GM04504 (cell line): ENCODE data around the gene NLRX1.
"Not testable (repeated sequence)": the region's sequence is repeated elsewhere in the genome, so short reads cannot be mapped to it uniquely, and the experiment has no call there.

Experiments used
- DNase-seq: peaks from one replicate; pipeline ENCODE4 v3.0.0-alpha.2; 2012; ENCODE audit warnings: low read depth

Gene NLRX1

DNA sequence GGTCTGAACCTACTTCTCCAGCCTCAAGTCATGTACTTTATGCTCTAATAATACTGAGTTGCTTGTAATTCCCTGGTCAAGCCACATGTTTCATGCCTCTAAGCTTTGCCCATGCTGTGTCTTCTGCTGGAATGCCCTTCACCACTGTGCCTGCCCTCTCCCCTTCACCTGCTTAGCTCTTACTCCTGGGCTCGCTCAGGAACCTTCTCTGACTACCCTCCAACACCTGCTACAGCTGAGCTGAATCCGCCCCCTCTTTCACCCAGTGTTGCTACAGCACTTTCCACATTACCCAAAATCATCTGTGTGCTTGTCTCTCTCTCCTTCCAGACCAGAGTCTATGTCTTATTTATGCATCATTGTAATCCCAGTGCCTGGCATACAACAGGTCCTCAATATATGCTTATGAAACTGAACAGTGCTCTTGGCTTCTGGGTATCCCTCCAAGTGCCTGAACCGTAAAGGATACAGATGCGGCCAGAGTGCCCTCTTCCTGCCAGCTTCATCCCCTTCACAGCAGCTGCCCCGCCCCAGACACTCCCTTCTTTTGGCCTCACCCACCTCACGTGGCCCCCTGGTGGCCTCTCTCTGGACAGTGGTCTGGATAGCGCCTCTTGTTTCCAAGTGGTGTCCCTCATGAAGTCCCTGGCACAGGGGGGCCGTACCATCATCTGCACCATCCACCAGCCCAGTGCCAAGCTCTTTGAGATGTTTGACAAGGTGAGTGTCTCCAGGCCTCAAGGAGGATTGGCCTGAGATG is 12.6 kb upstream of the NLRX1 start:
- DNase-seq = no peak

- DNase-seq = no peak
Measured at GRCh38 chr11:119156496-119156895, 12.0 kb upstream of the NLRX1 start.

DNA sequence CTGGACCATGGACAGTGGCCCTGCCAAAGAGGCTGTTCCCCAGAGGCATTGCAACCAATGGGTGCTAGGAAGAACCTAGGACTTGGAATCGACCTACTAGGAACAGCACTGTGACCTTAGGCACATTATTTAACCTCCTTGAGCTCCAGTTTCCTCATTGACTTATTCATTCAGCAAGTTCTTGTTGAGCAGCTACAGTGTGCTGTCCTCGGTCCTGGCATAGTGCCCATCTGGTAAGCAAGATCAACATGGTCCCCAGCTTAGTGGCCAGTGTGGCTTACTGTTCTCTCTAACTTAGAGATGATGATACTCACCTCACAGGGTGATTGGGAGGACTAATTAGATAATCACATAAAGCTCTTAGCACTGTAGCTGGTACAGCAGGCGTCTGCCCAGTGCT is 11.5 kb upstream of the NLRX1 start:
- DNase-seq = no peak

GRCh38 chr11:119158467-119158866 is 10.1 kb upstream of the NLRX1 start:
- DNase-seq = no peak

GRCh38 chr11:119160151-119160550 is 8.4 kb upstream of the NLRX1 start:
- no peak for DNase-seq

DNA sequence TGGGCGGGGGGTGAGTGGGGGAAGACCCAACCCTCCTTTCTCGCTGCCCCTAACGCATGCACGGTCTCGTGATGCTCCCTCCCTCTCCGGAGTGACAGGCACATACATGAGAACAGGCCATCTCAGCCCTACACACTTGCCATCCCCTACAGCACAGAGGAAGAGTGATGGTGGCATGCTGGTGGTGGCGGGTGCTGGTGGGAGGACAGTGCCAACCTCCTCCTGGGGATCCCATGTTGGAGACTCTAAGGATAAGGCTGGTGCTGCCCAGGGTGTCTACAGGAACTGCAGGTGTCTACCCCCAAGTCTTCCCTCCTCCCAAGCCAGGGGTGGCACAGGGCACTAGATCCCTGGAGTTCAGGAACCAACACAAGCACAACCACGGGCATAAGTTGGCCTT is 6.7 kb upstream of the NLRX1 start:
- DNase-seq = no peak

- peak; percentile 12 for DNase-seq
Measured at GRCh38 chr11:119166368-119167076, 2.0 kb upstream of the NLRX1 start.

- not testable (repeated sequence) for DNase-seq
Measured at GRCh38 chr11:119167077-119167458, 1.5 kb upstream of the NLRX1 start.

GRCh38 chr11:119167933-119168332 is 592 bp upstream of the NLRX1 start:
- DNase-seq = no peak

DNA sequence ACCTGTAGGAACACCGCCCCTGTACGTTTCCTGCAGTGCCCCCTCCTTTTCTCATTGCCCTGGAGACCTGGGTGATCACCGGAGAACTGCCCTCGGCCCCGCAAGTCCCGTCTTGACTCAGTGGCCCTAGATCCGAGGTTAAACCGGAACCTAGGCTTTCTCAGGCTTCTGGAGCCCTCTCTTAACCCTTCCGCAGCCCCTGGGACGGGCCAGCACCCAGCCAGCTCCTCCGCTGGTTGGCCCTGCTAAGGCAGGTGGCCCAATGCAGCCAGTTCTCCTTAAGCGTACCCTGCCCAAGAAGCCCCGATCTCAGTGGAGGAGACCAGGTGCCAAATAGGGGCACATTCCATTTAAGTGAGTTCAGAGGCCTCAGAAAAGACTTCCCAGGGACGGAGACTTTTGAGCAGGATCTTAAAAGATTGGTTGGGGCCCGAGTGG is 776 bp downstream of the NLRX1 start:
- DNase-seq = peak; percentile 10

DNA sequence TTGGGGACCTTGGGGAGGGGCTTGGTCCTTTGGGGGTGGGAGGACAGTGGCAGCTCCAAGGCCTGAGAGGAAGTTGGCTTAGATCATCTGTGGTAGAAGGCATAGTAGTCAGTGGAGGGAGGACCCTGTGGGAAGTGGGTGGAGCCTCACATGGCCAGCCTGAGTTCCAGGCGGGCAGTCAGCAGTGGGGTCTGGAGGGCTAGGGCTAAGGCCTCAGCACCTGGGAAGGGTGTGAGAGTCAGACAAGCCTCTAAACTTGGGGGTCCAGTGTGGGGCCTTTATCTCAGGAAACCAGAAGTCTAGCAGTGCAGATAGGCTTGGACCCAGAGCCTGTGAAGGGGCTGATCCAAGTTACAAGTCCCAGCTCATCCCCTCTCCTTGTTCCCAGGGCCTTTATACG is 4.0 kb downstream of the NLRX1 start:
- DNase-seq = no peak

DNA sequence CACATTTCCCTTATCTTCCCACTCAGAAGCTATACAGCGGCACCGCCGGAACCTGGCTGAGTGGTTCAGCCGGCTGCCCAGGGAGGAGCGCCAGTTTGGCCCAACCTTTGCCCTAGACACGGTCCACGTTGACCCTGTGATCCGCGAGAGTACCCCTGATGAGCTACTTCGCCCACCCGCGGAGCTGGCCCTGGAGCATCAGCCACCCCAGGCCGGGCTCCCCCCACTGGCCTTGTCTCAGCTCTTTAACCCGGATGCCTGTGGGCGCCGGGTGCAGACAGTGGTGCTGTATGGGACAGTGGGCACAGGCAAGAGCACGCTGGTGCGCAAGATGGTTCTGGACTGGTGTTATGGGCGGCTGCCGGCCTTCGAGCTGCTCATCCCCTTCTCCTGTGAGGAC is 4.9 kb downstream of the NLRX1 start:
- no peak for DNase-seq

- DNase-seq = peak; percentile 15
Measured at GRCh38 chr11:119175493-119176077, 7.1 kb downstream of the NLRX1 start.

DNA sequence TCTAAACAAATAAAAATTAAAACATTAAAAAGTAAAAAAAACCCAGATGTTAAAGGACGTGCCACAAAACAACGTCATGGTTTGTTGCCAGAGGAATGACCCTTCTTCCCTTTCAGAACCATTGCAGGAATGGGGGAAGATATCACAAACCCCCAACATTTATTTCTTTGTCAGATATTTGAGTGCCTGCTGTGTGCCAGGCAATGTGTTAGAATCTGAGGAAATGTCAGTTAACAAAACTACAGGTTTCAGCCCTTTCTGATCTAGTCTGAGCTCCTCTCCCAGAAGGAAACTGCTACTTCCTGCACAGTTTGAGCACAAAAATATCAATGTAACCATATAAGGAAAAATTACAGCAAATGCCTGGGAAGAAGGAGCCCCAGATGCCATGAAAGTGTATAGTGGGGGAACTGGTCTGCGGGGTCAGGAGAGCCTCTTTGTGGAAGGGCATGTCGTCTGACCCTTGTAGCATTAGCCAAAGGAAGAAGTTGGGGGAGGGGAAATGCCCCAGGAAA is 9.7 kb downstream of the NLRX1 start:
- DNase-seq = no peak

- no peak for DNase-seq
Measured at GRCh38 chr11:119179342-119179741, 10.8 kb downstream of the NLRX1 start.

DNA sequence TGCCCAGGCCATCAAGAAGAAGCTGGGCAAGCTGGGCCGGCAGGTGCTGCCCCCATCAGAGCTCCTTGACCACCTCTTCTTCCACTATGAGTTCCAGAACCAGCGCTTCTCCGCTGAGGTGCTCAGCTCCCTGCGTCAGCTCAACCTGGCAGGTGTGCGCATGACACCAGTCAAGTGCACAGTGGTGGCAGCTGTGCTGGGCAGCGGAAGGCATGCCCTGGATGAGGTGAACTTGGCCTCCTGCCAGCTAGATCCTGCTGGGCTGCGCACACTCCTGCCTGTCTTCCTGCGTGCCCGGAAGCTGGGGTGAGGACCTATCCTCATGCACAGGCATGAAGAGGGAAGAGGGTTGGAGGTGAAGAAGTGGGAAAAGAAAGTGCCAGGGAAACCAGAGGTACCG is 11.5 kb downstream of the NLRX1 start:
- DNase-seq = no peak

DNA sequence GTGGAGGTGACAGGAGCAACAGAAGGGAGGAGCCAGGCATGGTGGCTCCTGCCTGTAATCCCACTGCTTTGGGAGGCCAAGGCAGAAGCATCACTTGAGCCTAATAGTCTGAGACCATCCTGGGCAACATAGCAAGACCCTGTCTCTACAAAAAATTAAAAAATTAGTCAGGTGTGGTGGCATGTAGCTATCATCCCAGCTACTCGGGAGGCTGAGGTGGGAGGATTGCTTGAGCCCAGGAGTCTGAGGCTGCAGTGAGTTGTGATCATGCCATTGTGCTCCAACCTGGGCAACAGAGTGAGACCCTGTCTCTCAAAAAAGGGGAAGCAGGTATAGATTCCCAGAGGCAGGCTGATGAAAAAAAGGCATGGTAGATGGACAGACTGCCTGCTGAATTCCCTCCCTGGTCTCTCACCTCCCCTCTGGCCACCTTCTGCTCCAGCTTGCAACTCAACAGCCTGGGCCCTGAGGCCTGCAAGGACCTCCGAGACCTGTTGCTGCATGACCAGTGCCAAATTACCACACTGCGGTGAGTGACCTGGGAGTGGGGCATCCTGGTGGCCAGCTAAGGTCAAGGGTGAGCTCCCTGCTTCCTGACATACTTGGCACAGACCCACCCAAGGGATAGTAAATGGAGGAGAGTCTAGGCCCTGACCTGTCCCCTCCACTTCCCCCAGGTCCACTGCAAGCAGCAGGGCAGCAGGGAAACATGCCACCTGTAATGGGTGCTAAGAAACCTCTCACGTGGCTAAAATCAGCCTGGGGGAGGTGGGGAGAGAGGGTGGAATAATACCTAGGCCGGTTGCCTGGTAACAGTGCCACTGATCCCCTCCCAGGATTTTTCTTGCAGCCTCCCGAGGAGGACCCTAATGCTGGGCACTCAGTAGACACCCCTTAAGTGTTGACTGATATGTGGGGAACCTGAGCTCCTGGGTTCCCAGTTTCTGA is 12.5 kb downstream of the NLRX1 start:
- no peak for DNase-seq

DNA sequence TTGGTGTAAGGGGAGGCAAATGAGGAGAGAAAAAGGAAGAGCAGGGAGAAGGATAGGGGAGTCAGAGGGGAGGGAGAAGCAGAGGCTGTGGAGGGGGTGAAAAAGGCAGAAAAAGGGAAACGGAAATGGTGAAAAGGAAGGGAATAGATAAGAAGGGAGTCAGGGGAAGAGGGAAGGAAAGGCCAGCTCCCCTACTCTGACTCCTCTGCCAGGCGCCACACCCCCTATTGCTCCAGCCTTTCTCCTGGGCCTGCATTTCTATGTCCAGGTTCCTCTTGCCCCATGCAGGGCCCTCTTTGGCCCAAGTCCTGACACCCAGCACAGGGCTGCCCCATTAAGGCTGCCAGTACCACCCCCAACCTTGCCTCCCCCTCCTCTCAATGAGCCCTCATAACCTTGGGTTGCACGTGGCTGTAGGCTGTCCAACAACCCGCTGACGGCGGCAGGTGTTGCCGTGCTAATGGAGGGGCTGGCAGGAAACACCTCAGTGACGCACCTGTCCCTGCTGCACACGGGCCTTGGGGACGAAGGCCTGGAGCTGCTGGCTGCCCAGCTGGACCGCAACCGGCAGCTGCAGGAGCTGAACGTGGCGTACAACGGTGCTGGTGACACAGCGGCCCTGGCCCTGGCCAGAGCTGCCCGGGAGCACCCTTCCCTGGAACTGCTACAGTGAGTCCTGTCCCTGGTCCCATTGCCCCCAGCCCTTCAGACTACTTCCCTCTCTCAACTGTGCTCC is 13.3 kb downstream of the NLRX1 start:
- no peak for DNase-seq

DNA sequence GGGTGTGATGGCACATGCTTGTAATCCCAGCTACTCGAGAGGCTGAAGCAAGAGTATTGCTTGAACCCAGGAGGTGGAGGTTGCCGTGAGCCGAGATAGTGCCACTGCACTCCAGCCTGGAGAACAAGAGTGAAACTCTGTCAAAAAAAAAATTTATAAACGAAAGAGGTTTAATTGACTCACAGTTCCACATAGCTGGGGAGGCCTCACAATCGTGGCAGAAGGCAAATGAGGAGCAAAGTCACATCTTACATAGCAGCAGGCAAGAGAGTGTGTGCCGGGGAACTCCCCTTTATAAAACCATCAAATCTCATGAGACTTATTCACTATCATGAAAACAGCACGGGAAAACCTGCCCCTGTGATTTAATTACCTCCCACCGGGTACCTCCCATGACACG is 15.9 kb downstream of the NLRX1 start:
- not testable (repeated sequence) for DNase-seq

DNA sequence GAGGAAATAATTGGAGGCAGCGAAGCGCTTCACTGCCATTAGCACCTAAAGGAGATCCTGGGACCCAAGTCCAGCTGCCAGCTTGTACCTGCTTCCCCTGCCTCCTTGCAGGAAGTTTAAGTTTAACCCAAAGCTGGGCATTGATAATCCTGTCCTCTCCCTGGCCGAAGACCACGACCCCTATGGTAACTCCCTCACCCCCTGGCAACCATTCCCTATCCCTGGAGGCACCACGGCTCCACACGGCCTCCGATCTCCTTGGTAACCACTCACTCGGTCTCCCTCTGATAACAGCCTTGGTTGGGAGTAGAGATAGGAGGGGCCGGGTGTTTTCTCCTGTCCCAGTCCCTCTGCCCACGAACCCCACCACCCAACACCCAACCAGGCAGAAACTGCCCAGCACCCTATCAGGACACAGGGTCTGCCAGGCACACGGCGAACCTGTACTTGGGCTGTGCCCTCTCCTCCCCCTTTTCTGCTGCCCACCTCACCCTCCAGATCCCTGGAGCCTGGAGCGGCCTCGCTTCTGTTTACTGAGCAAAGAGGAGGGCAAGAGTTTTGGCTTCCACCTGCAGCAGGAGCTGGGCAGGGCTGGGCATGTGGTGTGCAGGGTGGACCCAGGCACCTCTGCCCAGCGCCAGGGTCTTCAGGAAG is 17.6 kb downstream of the NLRX1 start:
- DNase-seq = no peak
